AG04449 (cell line): ENCODE measurements around the gene USP54.

Source experiments
- CTCF ChIA-PET: fragments of 350-600 bp; formaldehyde crosslinking; extraction: SDS; loops from one replicate; lab custom pipeline; 2021; ENCODE audit warnings: antibody characterized with exemption; lab: Yijun Ruan, JAX
- POLR2A ChIA-PET: fragments of 400-600, 350-600 bp; formaldehyde crosslinking; extraction: SDS; loops from one replicate; lab custom pipeline; 2020; ENCODE audit warnings: antibody characterized with exemption, inconsistent platforms; lab: Yijun Ruan, JAX
- DNase-seq: peaks from one replicate; pipeline ENCODE4 v3.0.0-alpha.2; 2010; ENCODE audit warnings: low read depth, low spot score
- H3K4me3 ChIP-seq: 2 replicates; pipeline ENCODE4 v1.5.1; 2011; ENCODE audit warnings: low read depth, mild to moderate bottlenecking, control low read depth, low read length
- TF ChIP-seq, protein P1 (sequence below): IDR thresholded peaks from one replicate; pipeline ENCODE4 v1.5.1; 2011; ENCODE audit warnings: mild to moderate bottlenecking, moderate library complexity, low read length, control low read depth, inconsistent platforms; ENCODE audit not compliant: insufficient read depth; ENCODE audit errors: missing control alignments

USP54 gene

GRCh38 chr10:73471226-73471625 is 119.9 kb downstream of the USP54 start:
- CTCF ChIA-PET, result no interaction called here
- TF ChIP-seq, protein P1, sequence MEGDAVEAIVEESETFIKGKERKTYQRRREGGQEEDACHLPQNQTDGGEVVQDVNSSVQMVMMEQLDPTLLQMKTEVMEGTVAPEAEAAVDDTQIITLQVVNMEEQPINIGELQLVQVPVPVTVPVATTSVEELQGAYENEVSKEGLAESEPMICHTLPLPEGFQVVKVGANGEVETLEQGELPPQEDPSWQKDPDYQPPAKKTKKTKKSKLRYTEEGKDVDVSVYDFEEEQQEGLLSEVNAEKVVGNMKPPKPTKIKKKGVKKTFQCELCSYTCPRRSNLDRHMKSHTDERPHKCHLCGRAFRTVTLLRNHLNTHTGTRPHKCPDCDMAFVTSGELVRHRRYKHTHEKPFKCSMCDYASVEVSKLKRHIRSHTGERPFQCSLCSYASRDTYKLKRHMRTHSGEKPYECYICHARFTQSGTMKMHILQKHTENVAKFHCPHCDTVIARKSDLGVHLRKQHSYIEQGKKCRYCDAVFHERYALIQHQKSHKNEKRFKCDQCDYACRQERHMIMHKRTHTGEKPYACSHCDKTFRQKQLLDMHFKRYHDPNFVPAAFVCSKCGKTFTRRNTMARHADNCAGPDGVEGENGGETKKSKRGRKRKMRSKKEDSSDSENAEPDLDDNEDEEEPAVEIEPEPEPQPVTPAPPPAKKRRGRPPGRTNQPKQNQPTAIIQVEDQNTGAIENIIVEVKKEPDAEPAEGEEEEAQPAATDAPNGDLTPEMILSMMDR, result no peak
- POLR2A ChIA-PET, result no interaction called here
- no peak overlapping the region for H3K4me3 ChIP-seq
- DNase-seq, result no peak

GRCh38 chr10:73469579-73469978 is 121.6 kb downstream of the USP54 start:
- ChIA-PET POLR2A (no interaction called here), CTCF (no interaction called here)
- DNase-seq, result no peak
- H3K4me3 ChIP-seq, result no peak overlapping the region
- TF ChIP-seq, protein P1, result no peak

DNA sequence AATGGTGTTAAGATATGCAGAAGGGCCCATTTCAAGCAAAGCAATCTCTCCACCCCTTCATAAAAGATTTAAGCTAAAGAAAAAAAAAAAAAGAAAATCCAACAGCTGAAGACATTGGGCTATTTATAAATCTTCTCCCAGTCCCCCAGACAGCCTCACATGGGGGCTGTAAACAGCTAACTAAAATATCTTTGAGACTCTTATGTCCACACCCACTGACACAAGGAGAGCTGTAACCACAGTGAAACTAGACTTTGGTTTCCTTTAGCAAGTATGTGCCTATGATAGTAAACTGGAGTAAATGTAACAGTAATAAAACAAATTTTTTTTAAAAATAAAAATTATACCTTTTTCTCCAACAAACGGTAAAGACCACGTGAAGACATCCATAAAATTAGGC is 123.9 kb downstream of the USP54 start:
- TF ChIP-seq, protein P1, result no peak
- CTCF ChIA-PET, result no interaction called here
- H3K4me3 ChIP-seq, result no peak overlapping the region
- DNase-seq, result no peak
- POLR2A ChIA-PET, result no interaction called here

DNA sequence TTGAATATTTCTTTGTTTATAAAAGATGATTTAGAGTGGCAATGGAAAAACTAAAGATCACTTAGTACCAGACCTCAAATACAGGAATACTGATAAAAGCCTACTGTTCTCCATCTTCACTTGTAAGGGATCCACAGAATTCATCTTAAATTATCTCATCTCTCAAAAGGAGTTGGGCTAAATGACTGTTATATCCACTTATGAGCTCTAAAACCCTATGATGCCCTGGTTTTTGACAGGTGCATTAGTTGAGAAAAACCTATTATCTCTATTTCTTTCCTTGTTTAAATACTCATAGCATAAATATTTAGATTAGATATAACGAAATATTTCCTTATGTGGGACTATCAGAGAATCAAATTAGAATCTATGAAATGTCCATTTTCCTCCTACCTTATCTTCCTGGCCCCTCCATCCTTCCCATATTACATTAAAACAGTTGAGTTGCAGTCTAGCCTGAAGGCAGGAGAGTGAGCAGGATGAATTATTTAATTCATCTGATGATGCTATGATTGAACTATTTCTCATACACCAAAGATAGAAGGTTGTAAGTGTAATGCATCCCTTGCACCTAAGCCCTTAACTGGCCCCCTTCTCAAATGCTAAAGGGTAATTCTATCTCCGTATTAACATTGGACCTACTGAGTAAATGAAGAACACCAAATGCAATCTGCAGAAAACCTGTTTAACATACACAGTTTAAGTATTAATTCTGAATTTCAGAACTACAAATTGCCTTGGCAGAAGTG is 125.0 kb downstream of the USP54 start:
- TF ChIP-seq, protein P1, result no peak
- ChIA-PET CTCF (interaction anchor here (0.7 to 1.4 kb wide), 2 partner anchors 13 to 179 kb away, joined by 3 read pairs; no protein-coding TSS in a partner anchor), POLR2A (no interaction called here)
- H3K4me3 ChIP-seq, result no peak overlapping the region
- DNase-seq, result no peak

DNA sequence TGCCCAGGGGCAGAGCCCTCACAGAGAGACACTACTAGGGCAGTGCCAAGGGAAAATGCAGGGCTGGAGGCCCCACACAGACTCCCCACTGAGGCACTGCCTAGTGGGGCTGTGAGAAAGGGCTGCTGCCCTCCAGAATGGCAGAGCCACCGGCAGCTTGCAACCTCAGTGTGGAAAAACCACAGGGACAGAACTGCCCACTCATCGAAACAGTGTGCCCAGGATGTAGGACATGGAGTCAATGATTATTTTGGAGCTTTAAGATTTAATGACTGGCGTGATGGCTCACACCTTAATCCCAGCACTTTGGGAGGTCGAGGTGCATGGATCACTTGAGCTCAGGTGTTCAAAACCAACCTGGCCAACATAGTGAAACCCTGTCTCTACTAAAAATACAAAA is 130.2 kb downstream of the USP54 start:
- no peak overlapping the region for H3K4me3 ChIP-seq
- TF ChIP-seq, protein P1, result no peak
- CTCF ChIA-PET, result no interaction called here
- POLR2A ChIA-PET, result no interaction called here
- DNase-seq, result no peak

DNA sequence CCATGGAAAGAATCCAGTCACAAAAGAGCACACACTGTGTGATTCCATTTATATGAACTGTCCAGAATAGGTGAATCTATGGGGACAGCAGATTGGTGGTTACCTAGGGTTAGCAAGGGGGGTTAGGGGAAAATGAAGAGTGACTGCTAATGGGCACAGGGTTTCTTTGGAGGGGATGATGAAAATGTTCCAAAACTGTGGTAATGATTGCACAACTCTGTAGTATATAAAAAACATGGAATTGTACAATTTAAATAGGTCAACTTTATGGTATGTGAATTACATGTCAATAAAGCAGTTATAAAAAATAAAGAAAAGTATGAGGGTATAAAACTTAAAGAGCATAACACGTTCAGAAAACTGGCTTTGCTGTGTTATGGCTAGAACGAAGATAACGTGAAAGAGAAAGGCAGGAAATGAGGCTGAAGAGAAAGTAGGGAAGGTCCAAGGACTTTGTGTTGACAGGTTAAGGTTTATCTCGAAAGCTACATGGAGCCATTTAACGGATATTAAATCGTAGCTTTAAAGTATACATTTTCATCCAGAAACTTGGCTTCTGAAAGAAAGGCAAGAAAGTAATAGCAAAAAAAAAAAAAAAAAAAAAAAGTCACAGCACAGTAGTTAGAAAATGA is 131.3 kb downstream of the USP54 start:
- no peak for DNase-seq
- POLR2A ChIA-PET, result no interaction called here
- CTCF ChIA-PET, result no interaction called here
- no peak overlapping the region for H3K4me3 ChIP-seq
- TF ChIP-seq, protein P1, result no peak
